ENCODE data around the gene CLBA1.

- no peak for TF ChIP-seq CTCF (IDR thresholded peaks at IDR 0.05)
- no peak for TF ChIP-seq POLR2A (IDR thresholded peaks at IDR 0.05)
These were observed 15.8 kb upstream of the CLBA1 start for GRCh38 chr14:104969741-104970230.

Data from uterus (tissue), 2 donors.